Ovary (tissue), 9 donors: ENCODE data around the gene ANKIB1. TPM values are rescaled to one million over a fixed set of nuclear protein-coding genes. Genes with fewer than 3 reads are reported as not detected.

ENCODE experiments used
- DNase-seq, 5 donors: peaks; one replicate each; pipeline ENCODE4 v3.0.0-alpha.2; 2019 to 2020
- H3K27ac ChIP-seq, 2 donors: fragments of 200-600 bp; one replicate each; pipeline versions ENCODE4 v1.5.1 to v1.8.0; 2019 to 2022
- H3K27me3 ChIP-seq: fragments of 200-600 bp; one replicate; pipeline ENCODE4 v1.8.0; 2022
- H3K36me3 ChIP-seq: fragments of 200-600 bp; sonication (generic); one replicate; pipeline ENCODE4 v1.5.1; 2019
- H3K4me1 ChIP-seq: one replicate; pipeline ENCODE4 v1.8.1; 2013; ENCODE audit warnings: mild to moderate bottlenecking, moderate library complexity; ENCODE audit not compliant: insufficient read depth
- H3K4me3 ChIP-seq: fragments of 200-600 bp; sonication (generic); one replicate; pipeline ENCODE4 v1.5.1; 2017
- H3K9me3 ChIP-seq, 2 donors: fragments of 200-600 bp in 1 of 2; sonication (generic) in 1 of 2; one replicate each; pipeline versions ENCODE4 v1.5.1 to v1.8.1; 2013 to 2019; ENCODE audit warnings: mild to moderate bottlenecking in 1 of 2, moderate library complexity in 1 of 2
- EP300 ChIP-seq: sonication (generic); formaldehyde crosslinking; IDR thresholded peaks from one replicate; pipeline ENCODE4 v1.6.1; 2017; ENCODE audit warnings: antibody characterized with exemption
- POLR2A ChIP-seq: fragments of 450-650 bp; IDR thresholded peaks from one replicate; pipeline ENCODE4 v1.6.1; 2017; ENCODE audit warnings: antibody characterized with exemption, mild to moderate bottlenecking, moderate library complexity
- WGBS, 3 donors: extraction: QIAGEN DNeasy Blood & Tissue Kit in 1 of 3; methylation state at CpG; one replicate each; pipeline versions ENCODE4 v1.1.5 to v1.1.7; 2013 to 2017; 5-methylcytosine and 5-hydroxymethylcytosine counted together
- intact Hi-C, 4 donors: fragments of 100-400 bp; cut with DNase I; formaldehyde crosslinking; loops; one replicate each; pipeline versions ENCODE4 v1.11.0 to v1.15.1; 2022 to 2023
- polyA plus RNA-seq, 2 donors: library from polyadenylated mRNA; stranded (reverse); fragments of 200-250 nt in 1 of 2; fragments of 350-450 nt in 1 of 2; fragmentation: Illumina TruSeq in 1 of 2; extraction: RNeasy Lipid Tissue Mini Kit (QIAGEN cat#74804) in 1 of 2; gene quantifications; one replicate each; pipeline ENCODE4 v1.2.3, GENCODE V29; 2013 to 2014
- total RNA-seq, 7 donors: library from RNA; depleted of rRNA in 2 of 7; stranded (reverse); fragments of >200 nt in 2 of 7; fragmentation: NEBNext Ultra II Directional in 3 of 7; extraction: Animal tissue kit (Norgen Biotek cat#: 25700) in 3 of 7; gene quantifications; one replicate each; pipeline versions ENCODE4 v1.1.0 to v1.2.4, GENCODE V29; 2016 to 2023
- TF ChIP-seq, protein P1 (sequence below), 3 donors: fragments of 450-650 bp in 2 of 3; fragments of 200-600 bp in 1 of 3; IDR thresholded peaks; one replicate each; pipeline versions ENCODE4 v1.5.1 to v1.8.0; 2016 to 2022; ENCODE audit warnings: antibody characterized with exemption in 3 of 3, mild to moderate bottlenecking in 1 of 3
- donor health status: DM: no; HTN: no; CAD: no; lungs with moderate emphysema.
- donor health status: DM: no; HTN: no; CAD: no.
- donor health status: Bipolar disorder and iron deficiency.
- donor health status: DM: yes; HTN: yes; CAD: no.
- donor health status: DM: no; HTN: no; CAD: no.
- donor health status: DM: yes; HTN: yes; CAD: no.

Gene ANKIB1
- total and polyA plus RNA-seq, 9 donors, result 11.3 to 83.1 (median 60.1) TPM

DNA sequence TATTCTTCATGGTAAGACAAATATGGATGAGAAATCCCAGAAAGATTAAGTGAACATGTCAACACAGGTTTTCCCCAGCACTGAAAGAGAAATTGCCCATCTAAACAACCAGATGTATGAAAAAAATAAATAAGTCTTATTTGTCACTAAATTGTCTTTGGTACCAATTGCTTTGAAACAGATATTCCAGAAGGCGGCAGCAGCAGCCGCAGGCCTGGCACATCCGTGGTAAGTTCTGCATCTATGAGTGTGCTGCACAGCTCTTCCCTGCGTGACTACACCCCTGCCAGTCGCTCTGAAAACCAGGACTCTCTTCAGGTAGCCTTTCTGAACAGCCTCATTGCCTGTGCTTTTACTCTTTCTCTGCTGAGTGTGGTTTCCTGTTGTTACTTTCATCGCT is 151.8 kb downstream of the ANKIB1 start:
- no peaks in the 10 kb centered on the region for H3K36me3 ChIP-seq
- no peak overlapping the region for H3K27ac ChIP-seq
- H3K4me1 ChIP-seq, result no peaks in the 10 kb centered on the region
- DNase-seq, result no peak
- TF ChIP-seq POLR2A, result no peak
- TF ChIP-seq EP300, result no peak
- TF ChIP-seq, protein P1, sequence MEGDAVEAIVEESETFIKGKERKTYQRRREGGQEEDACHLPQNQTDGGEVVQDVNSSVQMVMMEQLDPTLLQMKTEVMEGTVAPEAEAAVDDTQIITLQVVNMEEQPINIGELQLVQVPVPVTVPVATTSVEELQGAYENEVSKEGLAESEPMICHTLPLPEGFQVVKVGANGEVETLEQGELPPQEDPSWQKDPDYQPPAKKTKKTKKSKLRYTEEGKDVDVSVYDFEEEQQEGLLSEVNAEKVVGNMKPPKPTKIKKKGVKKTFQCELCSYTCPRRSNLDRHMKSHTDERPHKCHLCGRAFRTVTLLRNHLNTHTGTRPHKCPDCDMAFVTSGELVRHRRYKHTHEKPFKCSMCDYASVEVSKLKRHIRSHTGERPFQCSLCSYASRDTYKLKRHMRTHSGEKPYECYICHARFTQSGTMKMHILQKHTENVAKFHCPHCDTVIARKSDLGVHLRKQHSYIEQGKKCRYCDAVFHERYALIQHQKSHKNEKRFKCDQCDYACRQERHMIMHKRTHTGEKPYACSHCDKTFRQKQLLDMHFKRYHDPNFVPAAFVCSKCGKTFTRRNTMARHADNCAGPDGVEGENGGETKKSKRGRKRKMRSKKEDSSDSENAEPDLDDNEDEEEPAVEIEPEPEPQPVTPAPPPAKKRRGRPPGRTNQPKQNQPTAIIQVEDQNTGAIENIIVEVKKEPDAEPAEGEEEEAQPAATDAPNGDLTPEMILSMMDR (IDR thresholded peaks at IDR 0.05), result no peak
- H3K9me3 ChIP-seq, result no peaks in the 10 kb centered on the region
- 88 to 92% (median 91%) methylated on average over 6 of the region's 6 CpGs for WGBS, 3 donors
- H3K4me3 ChIP-seq, result no peak overlapping the region
- intact Hi-C loops, result no loop called here
- no peaks in the 10 kb centered on the region for H3K27me3 ChIP-seq

DNA sequence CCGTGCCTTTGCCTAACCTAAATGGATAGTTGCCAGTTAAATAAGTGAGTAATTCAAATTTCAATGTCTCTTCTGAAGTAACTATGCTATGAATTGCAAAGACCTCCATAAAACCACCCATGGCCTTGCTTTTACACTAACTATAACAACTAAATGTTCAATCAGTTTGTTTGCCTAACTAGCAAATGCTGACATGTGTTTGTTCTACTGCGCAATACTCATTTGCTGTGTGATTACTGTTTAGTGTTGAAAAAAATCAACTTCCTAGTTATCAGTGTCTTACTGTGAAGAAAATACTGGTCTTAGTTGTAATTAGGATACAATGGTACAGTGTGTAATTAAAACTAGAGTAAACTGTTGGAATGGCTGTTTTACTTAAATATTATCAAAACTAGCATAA is 154.2 kb downstream of the ANKIB1 start:
- no peaks in the 10 kb centered on the region for H3K27me3 ChIP-seq
- no peaks in the 10 kb centered on the region for H3K9me3 ChIP-seq
- TF ChIP-seq, protein P1 (IDR thresholded peaks at IDR 0.05), result no peak
- TF ChIP-seq EP300 (no peak), POLR2A (no peak)
- no peaks in the 10 kb centered on the region for H3K36me3 ChIP-seq
- no peaks in the 10 kb centered on the region for H3K4me1 ChIP-seq
- no peak overlapping the region for H3K4me3 ChIP-seq
- intact Hi-C loops, result no loop called here
- DNase-seq, result no peak
- 42 to 69% (median 47%) methylated on average over 2 of the region's 2 CpGs for WGBS, 3 donors
- no peak overlapping the region for H3K27ac ChIP-seq

DNA sequence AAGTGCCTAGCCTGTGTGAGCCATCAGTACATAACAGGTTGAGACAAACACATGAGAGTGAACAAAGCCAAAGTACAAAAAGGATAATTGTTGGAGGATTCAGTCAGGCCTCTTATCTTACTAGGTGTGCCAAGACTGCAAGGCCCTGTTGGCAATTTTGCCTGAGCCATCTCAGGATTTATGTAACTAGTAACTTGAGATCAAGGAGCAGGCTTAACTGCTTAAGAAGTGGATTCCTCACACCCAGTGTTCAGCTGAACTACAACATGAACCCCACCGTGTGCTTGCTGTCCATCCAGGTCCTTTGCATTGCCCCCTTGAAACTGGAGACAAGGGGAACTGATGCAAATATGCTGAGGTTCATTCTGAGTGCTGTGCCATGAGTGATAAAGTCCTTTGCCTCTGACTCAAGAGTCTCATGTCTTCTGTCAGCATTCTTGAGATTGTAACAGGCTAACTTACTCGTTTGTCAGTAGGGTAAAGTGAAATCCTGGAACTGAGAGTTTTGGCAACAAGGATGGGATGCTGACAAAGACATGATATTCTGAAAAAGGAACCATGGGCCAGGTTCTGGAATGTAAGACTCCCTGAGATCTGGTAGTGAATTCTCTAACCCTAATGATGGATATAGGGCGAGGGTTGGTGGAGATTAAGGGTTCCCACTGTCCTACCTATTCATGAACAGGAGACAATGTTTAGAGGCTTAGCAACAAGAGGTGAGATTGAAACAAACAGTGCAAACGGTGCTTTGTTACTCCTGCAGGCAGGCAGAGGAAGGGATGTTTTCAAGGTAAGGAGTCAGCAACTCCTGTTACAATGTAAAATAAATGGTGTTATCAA is 157.4 kb downstream of the ANKIB1 start:
- Histone ChIP-seq H3K4me1 (no peaks in the 10 kb centered on the region), H3K27me3 (no peaks in the 10 kb centered on the region), H3K4me3 (no peak overlapping the region), H3K36me3 (no peaks in the 10 kb centered on the region), H3K27ac (no peak overlapping the region), H3K9me3 (no peaks in the 10 kb centered on the region)
- intact Hi-C loops, result no loop called here
- TF ChIP-seq POLR2A (no peak), EP300 (no peak)
- TF ChIP-seq, protein P1 (IDR thresholded peaks at IDR 0.05), result no peak
- DNase-seq, result no peak
- WGBS, 3 donors, result 64 to 74% (median 68%) methylated on average over 4 of the region's 4 CpGs

DNA sequence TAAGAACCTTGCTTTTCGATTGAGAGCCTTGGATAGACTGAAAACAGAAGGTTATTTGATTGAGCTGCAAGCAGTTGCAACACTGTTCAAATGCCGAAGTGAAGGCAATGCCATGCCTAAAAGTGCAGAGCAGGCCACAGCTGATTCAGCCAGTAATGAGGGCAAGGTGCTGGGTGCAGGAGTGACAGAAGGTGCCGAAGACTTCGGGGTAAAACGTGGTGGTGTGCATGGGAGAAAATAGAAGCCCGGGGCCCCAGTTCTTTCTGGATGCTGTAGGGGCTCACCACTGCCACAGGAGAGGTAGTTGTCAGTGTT is 157.9 kb downstream of the ANKIB1 start:
- 93 to 94% (median 93%) methylated on average over 6 of the region's 6 CpGs for WGBS, 3 donors
- Histone ChIP-seq H3K36me3 (no peaks in the 10 kb centered on the region), H3K9me3 (no peaks in the 10 kb centered on the region), H3K4me1 (peaks cover 1% of the 10 kb centered on the region), H3K4me3 (no peak overlapping the region), H3K27me3 (no peaks in the 10 kb centered on the region), H3K27ac (no peak overlapping the region)
- no peak for DNase-seq
- intact Hi-C loops, result no loop called here
- no peak for TF ChIP-seq POLR2A
- TF ChIP-seq EP300, result no peak
- TF ChIP-seq, protein P1 (IDR thresholded peaks at IDR 0.05), result no peak
